Uterus (tissue), 2 donors: ENCODE results near the gene ACBD6.

Experiments
- CTCF ChIP-seq, 4 experiments: fragments of 200-600 bp in 2 of 4; fragments of 450-650 bp in 2 of 4; sonication (generic) in 2 of 4; IDR thresholded peaks; one replicate each; pipeline ENCODE4 v1.5.1; 2016 to 2019; ENCODE audit warnings: antibody characterized with exemption in 4 of 4, mild to moderate bottlenecking in 2 of 4, moderate library complexity in 1 of 4
- POLR2A ChIP-seq, 2 donors: fragments of 450-650 bp; IDR thresholded peaks; one replicate each; pipeline ENCODE4 v1.6.1; 2016; ENCODE audit warnings: antibody characterized with exemption in 2 of 2, mild to moderate bottlenecking in 1 of 2, moderate library complexity in 1 of 2

- TF ChIP-seq CTCF (IDR thresholded peaks at IDR 0.05) (no peak), POLR2A (IDR thresholded peaks at IDR 0.05) (no peak)
Observed at GRCh38 chr1:180384286-180385005, 117.9 kb downstream of the ACBD6 start.
